Neural crest cell (in vitro differentiated cells): ENCODE data around the gene CPPED1. TPM values are rescaled to one million over a fixed set of nuclear protein-coding genes. Genes with fewer than 3 reads are reported as not detected.

Experiments
- DNase-seq: peaks from one replicate; pipeline ENCODE4 v3.0.0; 2021; ENCODE audit warnings: low read depth, mixed read lengths, low spot score
- H3K27ac Mint-ChIP-seq: one replicate; pipeline ENCODE4 v1.8.0; 2021; ENCODE audit warnings: mild to moderate bottlenecking, mixed read lengths; ENCODE audit not compliant: unreplicated experiment
- H3K27me3 Mint-ChIP-seq: 2 replicates; pipeline ENCODE4 v1.8.0; 2021; ENCODE audit warnings: low read depth, mild to moderate bottlenecking, mixed read lengths
- H3K36me3 Mint-ChIP-seq: 2 replicates; pipeline ENCODE4 v1.8.0; 2021; ENCODE audit warnings: low read depth, mild to moderate bottlenecking, mixed read lengths
- H3K4me1 Mint-ChIP-seq: 2 replicates; pipeline ENCODE4 v1.8.0; 2021; ENCODE audit warnings: mixed read lengths
- H3K4me3 Mint-ChIP-seq: one replicate; pipeline ENCODE4 v1.8.0; 2021; ENCODE audit warnings: mild to moderate bottlenecking, mixed read lengths
- H3K9me3 Mint-ChIP-seq: 2 replicates; pipeline ENCODE4 v1.8.0; 2021; ENCODE audit warnings: mixed read lengths
- CTCF ChIP-seq: fragments of 200-600 bp; sonication (generic); conservative IDR thresholded peaks from 2 replicates; pipeline ENCODE4 v1.5.0; 2021; ENCODE audit warnings: antibody characterized with exemption, mild to moderate bottlenecking
- total RNA-seq: library from RNA; stranded (reverse); gene quantifications from 2 replicates; pipeline ENCODE4 v1.2.1, GENCODE V29; 2021

Gene CPPED1
- total RNA-seq, 1 donor from 2014 or later = 6.9 TPM

- Mint-ChIP-seq H3K27me3 (peaks cover 9% of the 10 kb centered on the region), H3K9me3 (no peaks in the 10 kb centered on the region), H3K4me1 (no peaks in the 10 kb centered on the region), H3K27ac (no peak overlapping the region), H3K4me3 (no peak overlapping the region), H3K36me3 (no peaks in the 10 kb centered on the region)
- no peak for DNase-seq
- TF ChIP-seq CTCF = no peak
Observed at GRCh38 chr16:12625068-12625467, 178.6 kb downstream of the CPPED1 start.

- TF ChIP-seq CTCF = no peak
- DNase-seq = no peak
- Mint-ChIP-seq H3K27ac (no peak overlapping the region), H3K4me3 (no peak overlapping the region), H3K4me1 (no peaks in the 10 kb centered on the region), H3K9me3 (no peaks in the 10 kb centered on the region), H3K27me3 (peaks cover 11% of the 10 kb centered on the region), H3K36me3 (no peaks in the 10 kb centered on the region)
Observed at GRCh38 chr16:12620150-12620549, 183.5 kb downstream of the CPPED1 start.

GRCh38 chr16:12618515-12618914, 185.2 kb downstream of the CPPED1 start:
- no peak for TF ChIP-seq CTCF
- no peak overlapping the region for H3K27ac Mint-ChIP-seq
- H3K9me3 Mint-ChIP-seq = no peaks in the 10 kb centered on the region
- H3K36me3 Mint-ChIP-seq = no peaks in the 10 kb centered on the region
- H3K4me3 Mint-ChIP-seq = no peak overlapping the region
- peaks cover 21% of the 10 kb centered on the region for H3K27me3 Mint-ChIP-seq
- DNase-seq = no peak
- H3K4me1 Mint-ChIP-seq = no peaks in the 10 kb centered on the region

GRCh38 chr16:12617401-12617819, 186.3 kb downstream of the CPPED1 start:
- no peak for TF ChIP-seq CTCF
- Mint-ChIP-seq H3K4me3 (no peak overlapping the region), H3K4me1 (no peaks in the 10 kb centered on the region), H3K27me3 (peaks cover 25% of the 10 kb centered on the region), H3K27ac (no peak overlapping the region), H3K36me3 (no peaks in the 10 kb centered on the region), H3K9me3 (no peaks in the 10 kb centered on the region)
- DNase-seq = no peak

- H3K4me3 Mint-ChIP-seq = no peak overlapping the region
- H3K36me3 Mint-ChIP-seq = no peaks in the 10 kb centered on the region
- H3K9me3 Mint-ChIP-seq = no peaks in the 10 kb centered on the region
- DNase-seq = no peak
- peaks cover 23% of the 10 kb centered on the region for H3K27me3 Mint-ChIP-seq
- TF ChIP-seq CTCF = no peak
- peaks cover 8% of the 10 kb centered on the region for H3K4me1 Mint-ChIP-seq
- no peak overlapping the region for H3K27ac Mint-ChIP-seq
Observed at GRCh38 chr16:12614662-12615278, 188.9 kb downstream of the CPPED1 start.
